Omental fat pad (tissue), 4 donors: ENCODE data around the gene COL26A1. TPM values are rescaled to one million over a fixed set of nuclear protein-coding genes. Genes with fewer than 3 reads are reported as not detected.

Experiments used
- ATAC-seq: fragments of 150-250 bp; one replicate; pipeline ENCODE4 v1.9.1; 2016; ENCODE audit warnings: mild to moderate bottlenecking, moderate library complexity; ENCODE audit not compliant: low FRiP score
- DNase-seq: peaks from one replicate; pipeline ENCODE4 v3.0.0-alpha.2; 2019; ENCODE audit warnings: low spot score
- CTCF ChIP-seq, 3 donors: fragments of 450-650 bp; IDR thresholded peaks; one replicate each; pipeline ENCODE4 v1.5.1; 2016 to 2017; ENCODE audit warnings: antibody characterized with exemption in 3 of 3, mild to moderate bottlenecking in 3 of 3, moderate library complexity in 2 of 3
- total RNA-seq, 4 donors: library from RNA; depleted of rRNA; stranded (reverse); fragments of >200 nt; gene quantifications; one replicate each; pipeline ENCODE4 v1.1.0, GENCODE V29; 2016

COL26A1 gene
- total RNA-seq, 4 donors from 2014 or later, result 0.37 TPM; not detected in 3

- DNase-seq (no peak), ATAC-seq (no peak)
- no peak for TF ChIP-seq CTCF (IDR thresholded peaks at IDR 0.05)
Observed at GRCh38 chr7:101370836-101371235, 8.2 kb downstream of the COL26A1 start.

- ATAC-seq, result no peak
Observed at GRCh38 chr7:101373812-101374614, 11.3 kb downstream of the COL26A1 start.

GRCh38 chr7:101374990-101375389 is 12.3 kb downstream of the COL26A1 start:
- DNase-seq, result no peak
- TF ChIP-seq CTCF (IDR thresholded peaks at IDR 0.05), result no peak
- no peak for ATAC-seq

More at GRCh38 chr7:101373812-101374614, 11.3 kb downstream of the COL26A1 start:
- DNase-seq, result no peak
- TF ChIP-seq CTCF (IDR thresholded peaks at IDR 0.05), result no peak

- no peak for TF ChIP-seq CTCF (IDR thresholded peaks at IDR 0.05)
- no peak for ATAC-seq
- no peak for DNase-seq
Observed at GRCh38 chr7:101376601-101377000, 13.9 kb downstream of the COL26A1 start.

- TF ChIP-seq CTCF (IDR thresholded peaks at IDR 0.05), result no peak
- ATAC-seq, result no peak
- no peak for DNase-seq
Observed at GRCh38 chr7:101377189-101377736, 14.6 kb downstream of the COL26A1 start.

- TF ChIP-seq CTCF (IDR thresholded peaks at IDR 0.05), result no peak
- ATAC-seq (no peak), DNase-seq (no peak)
Observed at GRCh38 chr7:101378751-101379174, 16.1 kb downstream of the COL26A1 start.

GRCh38 chr7:101379302-101379701 is 16.6 kb downstream of the COL26A1 start:
- no peak for TF ChIP-seq CTCF (IDR thresholded peaks at IDR 0.05)
- DNase-seq (no peak), ATAC-seq (no peak)
